Breast epithelium (tissue), 4 donors: ENCODE results near the gene SPATA24. TPM values are rescaled to one million over a fixed set of nuclear protein-coding genes. Genes with fewer than 3 reads are reported as not detected.

ENCODE experiments used
- DNase-seq, 2 donors: peaks; one replicate each; pipeline ENCODE4 v3.0.0-alpha.2; 2019; ENCODE audit warnings: low spot score in 2 of 2
- H3K27ac ChIP-seq, 2 donors: fragments of 200-600 bp; sonication (generic) in 1 of 2; one replicate each; pipeline ENCODE4 v1.5.1; 2016 to 2019; ENCODE audit warnings: mild to moderate bottlenecking in 1 of 2
- H3K27me3 ChIP-seq, 2 donors: fragments of 200-600 bp; sonication (generic) in 1 of 2; one replicate each; pipeline versions ENCODE4 v1.5.1 to v1.6.0; 2017 to 2019; ENCODE audit warnings: control low read depth in 1 of 2, mild to moderate bottlenecking in 1 of 2
- H3K36me3 ChIP-seq: fragments of 200-600 bp; one replicate; pipeline ENCODE4 v1.5.1; 2019
- H3K4me1 ChIP-seq, 2 donors: fragments of 200-600 bp; sonication (generic); one replicate each; pipeline ENCODE4 v1.5.1; 2016 to 2019; ENCODE audit warnings: control low read depth in 1 of 2
- H3K4me3 ChIP-seq, 3 donors: fragments of 200-600 bp; sonication (generic); 1 replicate in 2 of 3; 2 replicates in 1 of 3; pipeline ENCODE4 v1.5.1; 2016 to 2019; ENCODE audit warnings: mild to moderate bottlenecking in 3 of 3, moderate library complexity in 2 of 3
- H3K9me3 ChIP-seq, 2 donors: fragments of 200-600 bp; sonication (generic) in 1 of 2; one replicate each; pipeline ENCODE4 v1.5.1; 2016 to 2019; ENCODE audit warnings: control low read depth in 1 of 2
- CTCF ChIP-seq, 3 donors: fragments of 450-650 bp; IDR thresholded peaks; one replicate each; pipeline ENCODE4 v1.5.1; 2016 to 2017; ENCODE audit warnings: antibody characterized with exemption in 3 of 3, mild to moderate bottlenecking in 3 of 3, moderate library complexity in 3 of 3
- POLR2A ChIP-seq: fragments of 450-650 bp; IDR thresholded peaks from one replicate; pipeline ENCODE4 v1.6.1; 2016; ENCODE audit warnings: antibody characterized with exemption, mild to moderate bottlenecking, moderate library complexity
- POLR2AphosphoS5 ChIP-seq, 3 donors: sonication (generic); formaldehyde crosslinking; IDR thresholded peaks; one replicate each; pipeline ENCODE4 v1.6.1; 2017; ENCODE audit warnings: antibody characterized with exemption in 3 of 3
- intact Hi-C: fragments of 100-400 bp; cut with DNase I; formaldehyde crosslinking; loops from one replicate; pipeline ENCODE4 v1.15.1; 2023; ENCODE audit warnings: low total_unique reads
- total RNA-seq, 3 donors: library from RNA; depleted of rRNA; stranded (reverse); fragments of >200 nt; gene quantifications; one replicate each; pipeline ENCODE4 v1.1.0, GENCODE V29; 2016

SPATA24 gene
- total RNA-seq, 3 donors from 2014 or later: 0.98 to 2.4 (median 2.2) TPM

GRCh38 chr5:139384591-139385051 is 19.3 kb downstream of the SPATA24 start:
- TF ChIP-seq POLR2AphosphoS5 (IDR thresholded peaks at IDR 0.05): no peak
- no peak for TF ChIP-seq POLR2A
- TF ChIP-seq CTCF (IDR thresholded peaks at IDR 0.05): no peak
- peaks cover 0 to 20% of the 10 kb centered on the region in 2 donors for H3K4me1 ChIP-seq
- no peaks in the 10 kb centered on the region for H3K9me3 ChIP-seq
- intact Hi-C loops: no loop called here
- H3K27me3 ChIP-seq: no peaks in the 10 kb centered on the region
- peak overlapping the region; percentile 26 to 59 (median 33) for H3K4me3 ChIP-seq
- H3K36me3 ChIP-seq: no peaks in the 10 kb centered on the region
- DNase-seq: no peak
- H3K27ac ChIP-seq: peak overlapping the region; percentile 59 to 83

GRCh38 chr5:139383993-139384590 is 19.8 kb downstream of the SPATA24 start:
- intact Hi-C loops: no loop called here
- H3K4me1 ChIP-seq: peaks cover 0 to 20% of the 10 kb centered on the region in 2 donors
- H3K27me3 ChIP-seq: no peaks in the 10 kb centered on the region
- no peaks in the 10 kb centered on the region for H3K36me3 ChIP-seq
- TF ChIP-seq CTCF (IDR thresholded peaks at IDR 0.05) (no peak), POLR2AphosphoS5 (IDR thresholded peaks at IDR 0.05) (no peak), POLR2A (no peak)
- H3K9me3 ChIP-seq: no peaks in the 10 kb centered on the region
- no peak for DNase-seq
- no peak overlapping the region for H3K4me3 ChIP-seq
- H3K27ac ChIP-seq: peak overlapping the region; percentile 59 to 83

GRCh38 chr5:139383275-139383992 is 20.5 kb downstream of the SPATA24 start, which contains the start of gene SLC23A1:
TSS of gene SLC23A1 (minus strand) at chr5:139383297. CDS start at chr5:139383253, 44 bp downstream.
- no peak for DNase-seq

GRCh38 chr5:139382807-139383206 is 21.1 kb downstream of the SPATA24 start:
- Histone ChIP-seq H3K9me3 (no peaks in the 10 kb centered on the region), H3K27me3 (no peaks in the 10 kb centered on the region), H3K4me1 (peaks cover 0 to 13% of the 10 kb centered on the region in 2 donors), H3K27ac (no peak overlapping the region), H3K36me3 (no peaks in the 10 kb centered on the region), H3K4me3 (no peak overlapping the region)
- DNase-seq: peak in 1 of 2 donors; percentile 17
- TF ChIP-seq POLR2AphosphoS5 (IDR thresholded peaks at IDR 0.05) (no peak), CTCF (IDR thresholded peaks at IDR 0.05) (no peak), POLR2A (no peak)
- intact Hi-C loops: no loop called here

More at GRCh38 chr5:139383275-139383992, 20.5 kb downstream of the SPATA24 start, which contains the start of gene SLC23A1:
- no peaks in the 10 kb centered on the region for H3K27me3 ChIP-seq
- intact Hi-C loops: no loop called here
- H3K9me3 ChIP-seq: no peaks in the 10 kb centered on the region
- peaks cover 0 to 19% of the 10 kb centered on the region in 2 donors for H3K4me1 ChIP-seq
- peak within 1 kb of the TSS; percentile 59 to 83 for H3K27ac ChIP-seq
- no peak for TF ChIP-seq POLR2AphosphoS5 (IDR thresholded peaks at IDR 0.05)
- TF ChIP-seq POLR2A: no peak
- TF ChIP-seq CTCF (IDR thresholded peaks at IDR 0.05): no peak
- no peak within 1 kb of the TSS for H3K4me3 ChIP-seq
- no peaks in the 10 kb centered on the region for H3K36me3 ChIP-seq
